ENCODE measurements around the gene RPGRIP1.
A peak's percentile ranks its signal among the peaks of the same experiment; 100 is the strongest.

DNA sequence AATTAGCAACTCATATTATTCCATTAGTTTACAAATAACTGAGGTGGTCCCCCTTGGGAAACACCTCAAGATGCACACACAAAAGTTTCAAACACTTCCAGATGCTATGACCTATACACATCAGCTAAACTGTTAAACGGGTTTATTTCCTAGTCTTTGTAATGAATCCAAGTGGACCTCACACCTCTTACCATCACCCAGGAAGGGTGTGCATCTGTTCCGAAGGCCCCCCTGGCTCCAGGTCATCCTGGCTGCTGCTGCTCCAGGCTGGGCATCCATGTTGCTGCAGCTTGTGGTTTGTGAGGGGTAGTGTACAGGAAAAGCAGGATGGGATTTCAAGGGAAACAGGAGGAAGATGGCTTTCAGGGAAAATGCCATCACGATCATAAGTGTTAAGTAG, 17.5 kb upstream of the RPGRIP1 start:
- no peak for TF ChIP-seq TAF1 (IDR thresholded peaks at IDR 0.05; ENCODE audit: low read depth, low read length)
- peak; percentile 58; the same call in 1 of the 2 replicates for TF ChIP-seq POLR2AphosphoS5 (IDR thresholded peaks at IDR 0.05; ENCODE audit: low read depth, low read length)
- 0 out of 2 replicates have a peak, but pooled peaks have one; percentile 13 for TF ChIP-seq POLR2A (IDR thresholded peaks at IDR 0.05; ENCODE audit: low read depth, low read length)

Measured in GM12891 (cell line).